ENCODE results near the gene WDR6.

WDR6 gene

GRCh38 chr3:49015765-49016164, 8.6 kb downstream of the WDR6 start:
- DNase-seq (ENCODE audit: low read depth in 2 of 2) = no peak

GRCh38 chr3:49016414-49017228, 9.4 kb downstream of the WDR6 start:
- no peak for DNase-seq (ENCODE audit: low read depth in 2 of 2)

- DNase-seq (ENCODE audit: low read depth in 2 of 2) = no peak
Observed at GRCh38 chr3:49017229-49017970, 10.2 kb downstream of the WDR6 start.

- DNase-seq (ENCODE audit: low read depth in 2 of 2) = no peak
Observed at GRCh38 chr3:49017971-49018706, 10.9 kb downstream of the WDR6 start, which contains the start of gene DALRD3. Gene DALRD3 (minus strand): TSS chr3:49018580. CDS start chr3:49018564, 16 bp downstream.

- DNase-seq (ENCODE audit: low read depth in 2 of 2) = no peak
Observed at GRCh38 chr3:49018707-49019006, 11.5 kb downstream of the WDR6 start.

- DNase-seq (ENCODE audit: low read depth in 2 of 2) = no peak
Observed at GRCh38 chr3:49019941-49020329, 12.7 kb downstream of the WDR6 start.

- DNase-seq (ENCODE audit: low read depth in 2 of 2) = no peak
Observed at GRCh38 chr3:49020330-49021212, 13.4 kb downstream of the WDR6 start.

- DNase-seq (ENCODE audit: low read depth in 2 of 2) = peak; percentile 91 to 93
Observed at GRCh38 chr3:49021213-49021812, 14.1 kb downstream of the WDR6 start.

GRCh38 chr3:49021813-49022687, 14.9 kb downstream of the WDR6 start, which contains the start of gene NDUFAF3:
Gene NDUFAF3 (plus strand): TSS chr3:49022121. CDS start chr3:49022145, 24 bp downstream.
- DNase-seq (ENCODE audit: low read depth in 2 of 2) = peak; percentile 71 to 74

GRCh38 chr3:49022688-49023171, 15.5 kb downstream of the WDR6 start:
- no peak for DNase-seq (ENCODE audit: low read depth in 2 of 2)

- no peak for DNase-seq (ENCODE audit: low read depth in 2 of 2)
Observed at GRCh38 chr3:49023775-49024174, 16.6 kb downstream of the WDR6 start.

- no peak for DNase-seq (ENCODE audit: low read depth in 2 of 2)
Observed at GRCh38 chr3:49024449-49024848, 17.3 kb downstream of the WDR6 start.

- DNase-seq (ENCODE audit: low read depth in 2 of 2) = no peak
Observed at GRCh38 chr3:49025005-49025792, 18.0 kb downstream of the WDR6 start.

- no peak for DNase-seq (ENCODE audit: low read depth in 2 of 2)
Observed at GRCh38 chr3:49025793-49026520, 18.8 kb downstream of the WDR6 start.

GRCh38 chr3:49026536-49026935, 19.3 kb downstream of the WDR6 start:
- no peak for DNase-seq (ENCODE audit: low read depth in 2 of 2)

- DNase-seq (ENCODE audit: low read depth in 2 of 2) = no peak
Observed at GRCh38 chr3:49027634-49028033, 20.4 kb downstream of the WDR6 start.

- DNase-seq (ENCODE audit: low read depth in 2 of 2) = no peak
Observed at GRCh38 chr3:49028298-49028672, 21.1 kb downstream of the WDR6 start.

Measured in fibroblast of skin of left biceps (primary cell).